ENCODE results near the gene ERI3.
A peak's percentile ranks its signal among the peaks of the same experiment; 100 is the strongest.

The ERI3 gene

DNA sequence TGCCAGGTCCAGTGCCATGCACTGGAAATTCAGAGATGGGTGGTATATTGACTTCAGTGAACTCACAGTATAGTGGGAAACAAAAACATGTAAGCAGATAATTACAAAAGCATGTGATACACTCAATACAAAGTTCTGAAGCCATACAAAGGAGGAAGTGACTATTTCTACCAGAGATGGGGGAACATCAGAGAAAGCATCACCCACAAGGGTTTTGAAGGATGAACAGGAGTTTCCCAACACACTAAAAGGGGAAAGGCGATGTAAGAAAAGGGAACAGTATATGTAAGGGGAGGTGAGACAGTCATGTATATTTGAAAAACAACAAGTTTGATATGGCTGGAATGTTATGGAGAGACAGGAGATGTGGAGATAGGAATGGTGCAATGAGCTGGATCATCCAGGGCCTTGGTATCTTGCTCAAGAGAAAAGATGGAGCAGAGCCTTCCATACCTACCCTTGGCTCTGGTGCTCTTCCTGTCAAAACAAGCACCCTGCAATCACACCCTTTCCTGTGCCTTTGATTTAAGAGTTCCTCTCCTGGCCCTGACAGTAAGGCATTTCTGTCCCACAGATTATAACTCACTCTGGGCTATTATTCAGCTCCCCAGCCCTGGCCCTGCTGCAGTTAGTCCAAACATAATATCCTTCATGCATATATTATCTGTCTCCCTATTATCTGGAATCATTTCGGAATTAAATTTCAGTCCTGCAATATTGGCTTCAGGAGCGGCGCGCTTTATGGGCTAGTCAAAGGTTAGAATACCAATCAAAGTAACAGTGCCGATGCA, 81.3 kb downstream of the ERI3 start:
- intact Hi-C loops (cut with DNase I): no loop called here
- no peak for DNase-seq

DNA sequence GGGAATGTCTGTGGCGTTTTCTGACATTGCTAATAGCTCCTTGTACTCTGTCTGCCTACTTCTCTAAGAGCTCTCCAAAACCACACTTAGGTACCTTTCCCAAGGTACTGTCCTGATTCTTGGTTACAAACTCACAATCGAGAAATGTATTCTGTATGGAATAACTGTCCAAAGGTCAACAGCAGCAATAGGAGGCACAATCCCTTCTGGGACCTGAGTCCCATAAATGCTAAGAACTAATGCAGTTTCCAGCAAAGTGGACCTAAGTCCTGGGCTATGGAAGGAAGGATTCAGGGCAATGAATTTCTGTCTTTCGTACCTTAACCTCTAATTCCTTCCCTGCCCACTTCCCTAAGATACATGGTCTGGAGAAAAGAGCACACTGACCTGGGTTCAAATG, 82.1 kb downstream of the ERI3 start:
- no peak for DNase-seq
- intact Hi-C loops (cut with DNase I): no loop called here

DNA sequence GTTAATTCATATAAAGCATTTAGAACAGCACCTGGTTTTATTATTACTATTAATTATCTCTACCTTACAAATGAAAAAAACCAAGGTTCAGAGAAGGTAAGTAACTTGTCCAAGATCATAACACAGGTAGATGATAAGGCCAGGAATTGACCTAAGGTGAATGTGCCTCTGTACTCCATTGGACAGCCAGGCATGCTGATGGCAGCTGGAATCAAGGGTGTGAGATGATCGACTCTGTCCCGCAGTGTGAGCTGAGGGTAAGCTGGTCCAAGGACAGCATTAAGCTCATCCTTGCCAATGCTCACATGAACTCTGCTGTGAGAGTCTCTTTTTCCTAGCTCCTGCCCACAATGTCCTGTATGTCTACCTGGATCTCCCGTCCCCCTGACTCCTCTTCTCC, 83.4 kb downstream of the ERI3 start:
- intact Hi-C loops (cut with DNase I): no loop called here

DNA sequence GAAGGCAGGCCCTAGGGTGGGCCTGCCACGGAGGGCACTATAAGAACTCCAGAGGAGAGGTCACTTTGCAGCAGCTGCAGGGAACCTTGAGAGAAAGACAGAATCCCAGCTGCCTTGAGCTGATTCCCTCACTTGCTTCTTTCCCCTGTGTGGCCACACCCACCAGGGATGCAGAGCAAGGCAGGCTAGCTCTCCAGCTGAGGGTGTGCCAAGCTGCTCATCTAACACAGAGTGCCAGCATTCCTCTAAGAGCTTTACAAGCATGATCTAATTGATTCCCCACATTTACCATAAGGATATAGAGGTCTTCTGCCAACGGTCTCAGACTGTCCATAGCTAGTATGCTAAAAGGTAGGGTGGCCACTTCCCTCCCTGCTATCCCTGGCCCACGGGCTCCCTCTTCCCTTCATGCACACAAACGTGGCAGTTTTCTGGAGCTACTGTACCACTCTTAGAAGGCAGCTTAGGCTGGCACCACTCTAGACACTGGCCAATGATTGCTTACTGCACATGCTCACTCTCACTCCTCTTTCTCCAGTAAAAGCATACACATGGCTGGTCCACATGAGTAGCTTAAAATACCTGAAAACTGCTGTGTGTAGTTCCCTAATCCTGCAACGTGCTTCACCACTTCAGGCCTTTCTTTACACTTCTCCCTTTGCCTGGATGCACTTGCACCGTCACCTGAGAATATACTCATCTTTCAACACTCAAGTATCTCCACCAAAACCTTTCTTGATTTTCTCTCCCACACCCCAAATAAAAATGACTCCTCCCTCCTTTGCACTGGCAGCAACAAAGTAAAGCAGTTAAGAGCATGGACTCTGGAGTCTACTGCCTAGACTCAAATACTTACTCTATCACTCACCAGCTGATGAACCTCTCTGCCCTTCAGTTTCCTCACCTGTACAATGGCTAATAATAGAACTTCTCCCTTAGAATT, 84.1 kb downstream of the ERI3 start:
- DNase-seq: no peak
- intact Hi-C loops (cut with DNase I): no loop called here

More for the DNA sequence above, 83.4 kb downstream of the ERI3 start:
- no peak for DNase-seq

DNA sequence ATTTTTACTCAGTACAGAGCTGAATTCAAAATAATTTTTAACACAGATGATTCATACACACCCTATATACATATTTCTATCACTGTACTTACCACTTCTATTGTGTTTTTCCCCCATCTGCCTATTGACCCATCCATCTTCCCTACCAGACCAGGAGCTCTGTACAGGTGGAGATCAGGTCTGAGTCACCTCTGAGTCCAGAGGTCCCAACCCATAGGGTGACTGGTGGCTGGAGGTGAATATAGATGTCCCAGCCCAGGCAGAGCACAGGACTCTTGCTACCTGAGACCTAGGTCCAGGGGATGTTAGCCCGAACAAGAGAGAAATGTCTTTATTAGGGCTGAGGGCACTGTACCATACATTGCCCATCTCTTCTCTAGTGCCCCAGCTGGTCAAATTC, 87.0 kb downstream of the ERI3 start:
- no peak for DNase-seq
- intact Hi-C loops (cut with DNase I): no loop called here

DNA sequence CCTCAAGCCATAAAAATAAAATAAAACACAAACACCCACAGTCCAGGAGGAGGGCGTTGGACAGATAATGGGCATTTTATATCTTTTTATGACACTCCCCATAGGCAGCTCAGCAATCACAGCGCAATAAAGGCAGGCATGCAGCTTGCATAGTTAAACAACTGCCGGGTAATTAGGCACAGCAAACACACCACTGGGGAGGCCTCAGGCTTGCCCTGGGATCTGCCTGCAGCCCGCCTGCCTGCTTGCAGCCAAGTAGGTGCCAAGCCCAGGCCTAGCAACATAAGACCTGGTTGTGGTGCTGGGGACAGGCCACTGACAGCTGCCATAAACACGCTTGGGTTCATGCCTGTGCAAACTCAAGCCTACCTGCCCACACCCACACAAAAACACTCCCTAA, 87.6 kb downstream of the ERI3 start:
- DNase-seq: no peak
- intact Hi-C loops (cut with DNase I): no loop called here

DNA sequence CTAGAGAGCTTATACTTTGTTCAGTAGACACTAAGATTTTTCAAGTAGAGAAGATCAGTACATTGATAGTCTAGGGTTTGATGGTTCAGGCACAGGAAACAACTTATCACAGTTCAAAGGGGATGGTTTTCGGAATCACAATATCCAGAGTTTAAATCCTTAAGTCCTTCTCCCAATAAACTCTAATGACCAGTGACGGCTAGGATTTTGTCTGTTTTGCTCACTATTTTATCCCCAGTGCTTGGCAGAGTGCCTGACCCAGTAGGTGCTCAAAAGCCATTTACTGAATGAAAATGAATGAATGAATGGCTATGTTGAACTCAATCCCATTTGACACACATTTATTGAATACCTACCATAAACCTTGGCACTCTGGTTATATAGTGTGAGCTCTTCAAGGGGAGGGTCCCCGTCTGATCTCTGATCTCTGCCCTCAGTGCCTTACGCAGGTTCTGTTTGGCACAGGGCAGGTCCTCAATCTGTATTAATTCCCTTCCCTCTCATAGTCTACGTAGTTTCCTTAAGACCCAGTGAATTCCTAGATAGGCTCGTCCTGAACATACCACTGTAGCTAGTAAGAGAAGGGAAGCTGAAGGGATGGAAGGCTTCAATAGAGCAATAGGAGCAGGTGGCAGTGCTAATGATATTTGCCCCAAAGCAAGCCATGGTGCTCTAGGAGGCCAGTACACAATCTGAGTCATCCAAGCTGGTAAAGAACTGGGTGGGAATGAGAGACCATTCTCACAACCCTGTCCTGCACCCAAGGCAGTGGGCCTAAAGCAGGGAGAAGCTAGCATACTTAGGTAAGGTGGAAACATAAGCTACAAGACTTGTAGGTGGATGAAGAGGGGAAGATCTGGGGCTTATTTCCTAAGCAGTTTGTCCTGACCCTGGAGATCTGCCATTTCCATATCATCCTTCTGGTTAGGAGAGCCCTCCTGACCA, 88.4 kb downstream of the ERI3 start:
- no peak for DNase-seq
- intact Hi-C loops (cut with DNase I): no loop called here

DNA sequence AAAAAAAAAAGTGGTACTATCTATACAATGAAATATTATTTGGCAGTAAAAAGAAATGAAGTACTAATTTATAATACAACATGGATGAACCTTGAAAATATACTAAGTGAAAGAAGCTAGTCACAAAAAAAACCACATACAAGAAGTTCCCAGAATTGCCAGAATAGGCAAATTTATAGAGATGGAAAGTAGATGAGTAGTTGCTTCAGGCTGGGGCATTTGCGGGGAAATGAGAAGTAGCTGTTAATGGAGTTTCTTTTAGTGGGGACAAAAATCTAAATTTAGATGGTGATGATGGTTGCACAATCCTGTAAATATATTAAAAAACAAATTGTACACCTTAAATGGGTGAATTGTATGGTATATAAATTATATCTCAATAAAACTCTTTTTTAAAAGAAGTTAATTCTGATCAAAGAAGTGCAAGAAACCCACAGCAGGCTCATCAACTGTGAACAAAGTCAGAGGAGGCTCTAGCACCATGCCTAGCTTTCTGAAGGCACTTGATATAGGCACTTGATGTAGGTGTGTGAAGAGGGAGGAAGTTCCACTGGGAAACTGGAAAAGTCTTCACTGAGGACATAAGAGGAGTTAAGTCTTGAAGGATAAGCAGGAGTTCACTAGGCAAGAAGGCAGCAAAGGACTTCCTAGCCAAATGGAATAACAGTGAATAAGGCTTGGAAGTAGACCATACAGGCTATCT, 89.2 kb downstream of the ERI3 start:
- intact Hi-C loops (cut with DNase I): no loop called here

DNA sequence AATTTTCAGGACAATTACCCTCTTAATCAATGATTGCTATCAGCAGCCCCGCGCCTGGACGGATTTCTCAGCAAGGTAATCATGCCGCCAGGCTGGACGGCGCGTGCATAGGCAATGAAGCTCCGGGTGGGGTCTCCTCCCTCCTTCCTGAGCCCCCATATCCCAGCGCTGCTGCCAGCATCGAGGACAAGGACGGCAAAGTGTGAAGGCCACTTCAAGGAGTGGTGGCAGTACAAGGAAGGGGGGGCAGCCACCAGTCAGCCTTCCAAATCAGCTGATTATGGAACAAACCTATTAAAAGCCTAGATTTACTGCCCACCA, 90.6 kb downstream of the ERI3 start:
- intact Hi-C loops (cut with DNase I): no loop called here
- DNase-seq: no peak

More for the DNA sequence above, 89.2 kb downstream of the ERI3 start:
- DNase-seq: no peak

DNA sequence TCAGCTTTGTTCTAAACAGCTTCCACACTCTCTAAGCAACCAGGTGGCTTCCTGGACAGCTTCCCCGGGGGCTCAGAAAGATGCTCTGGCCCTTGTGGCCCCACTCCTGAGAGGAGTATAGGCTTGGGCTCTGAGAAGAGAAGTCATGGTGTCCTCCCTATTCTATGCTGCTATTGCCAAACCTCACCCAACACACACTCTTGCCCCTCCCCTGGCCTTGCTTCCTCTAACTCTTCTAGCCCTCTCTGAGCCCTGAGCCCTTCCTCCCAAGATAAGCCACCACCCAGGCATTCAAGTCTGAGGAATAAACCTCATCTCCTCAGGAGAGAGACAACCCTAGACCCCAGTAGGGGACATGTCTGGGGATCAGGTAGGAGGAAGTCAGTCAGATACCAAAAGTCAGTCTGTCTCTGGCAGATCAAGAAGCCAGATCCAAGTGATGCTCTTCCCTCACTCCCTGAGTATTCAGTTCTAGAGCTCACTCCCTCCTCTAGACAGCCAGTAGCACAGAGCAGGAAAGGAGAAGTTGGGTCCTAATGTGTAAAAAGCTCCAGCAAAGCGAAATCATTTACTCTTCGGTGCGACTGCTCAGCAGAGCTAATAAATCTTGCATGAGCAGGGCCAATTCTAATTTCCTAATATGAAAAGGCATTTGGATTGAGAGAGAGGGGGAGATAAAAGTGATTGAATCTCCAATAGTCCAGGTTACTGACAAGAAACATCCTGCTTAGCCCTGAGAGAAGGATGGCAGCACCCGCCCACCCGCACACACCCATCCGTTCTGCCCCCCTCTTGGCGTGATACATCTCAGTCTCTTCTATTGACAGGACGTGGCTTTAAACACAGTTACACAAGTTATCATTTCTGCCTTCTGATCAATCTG, 91.2 kb downstream of the ERI3 start:
- intact Hi-C loops (cut with DNase I): no loop called here
- no peak for DNase-seq

DNA sequence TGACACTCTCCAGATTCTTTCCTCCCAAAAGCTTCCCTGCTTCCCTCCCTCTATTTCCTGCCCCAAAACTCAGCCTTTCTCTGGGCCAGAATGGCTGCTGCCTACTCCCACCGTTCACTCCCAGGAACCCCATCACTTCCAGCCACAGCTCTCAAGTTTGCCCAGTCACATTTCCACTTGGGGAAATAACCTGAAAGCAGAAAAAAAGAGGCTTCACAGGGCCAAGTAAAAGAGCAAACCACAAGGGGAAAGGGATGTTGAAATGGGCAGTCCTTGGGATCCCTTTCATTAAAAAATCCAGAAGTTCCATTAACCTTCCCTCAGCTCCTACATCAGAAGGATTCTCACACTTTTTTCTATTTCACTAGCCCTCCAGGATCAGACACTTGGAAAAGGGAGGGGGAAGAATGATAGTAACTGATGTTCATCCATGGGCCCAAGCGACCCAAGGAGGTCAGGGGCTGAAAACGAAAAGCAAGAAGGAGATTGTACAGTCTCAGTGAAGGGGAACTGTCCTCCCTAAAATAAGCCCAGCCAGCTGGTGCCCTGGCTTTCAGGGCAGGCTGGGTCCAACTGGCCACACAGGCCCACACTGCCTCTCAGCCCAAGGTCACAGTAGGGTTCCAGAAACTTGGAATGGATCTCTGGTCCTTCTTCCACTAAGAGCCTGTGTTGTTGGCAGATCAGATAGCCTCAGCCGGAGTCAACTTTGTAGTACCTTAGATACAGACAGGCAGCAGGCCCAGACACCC, 92.1 kb downstream of the ERI3 start:
- intact Hi-C loops (cut with DNase I): no loop called here
- no peak for DNase-seq

DNA sequence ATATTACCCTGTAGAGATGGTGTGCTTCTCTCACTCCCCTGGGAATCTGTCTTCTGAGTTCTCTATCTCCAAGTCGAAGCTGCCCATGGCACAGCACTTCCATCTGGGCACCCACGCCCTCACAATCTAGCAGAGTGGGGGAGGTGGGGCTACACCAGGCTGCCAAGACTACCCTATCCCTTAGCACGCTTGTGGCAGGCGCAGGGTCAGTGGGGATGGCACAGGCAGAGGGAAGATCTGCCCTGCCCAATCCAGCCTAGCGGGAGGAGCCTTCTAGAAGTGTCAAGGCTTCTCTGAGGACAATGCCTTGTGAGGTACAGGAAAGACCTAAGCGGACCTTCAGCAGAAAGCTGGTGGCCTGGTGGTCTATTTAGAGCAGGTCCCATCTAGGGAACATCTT, 92.6 kb downstream of the ERI3 start:
- intact Hi-C loops (cut with DNase I): no loop called here
- DNase-seq: no peak

DNA sequence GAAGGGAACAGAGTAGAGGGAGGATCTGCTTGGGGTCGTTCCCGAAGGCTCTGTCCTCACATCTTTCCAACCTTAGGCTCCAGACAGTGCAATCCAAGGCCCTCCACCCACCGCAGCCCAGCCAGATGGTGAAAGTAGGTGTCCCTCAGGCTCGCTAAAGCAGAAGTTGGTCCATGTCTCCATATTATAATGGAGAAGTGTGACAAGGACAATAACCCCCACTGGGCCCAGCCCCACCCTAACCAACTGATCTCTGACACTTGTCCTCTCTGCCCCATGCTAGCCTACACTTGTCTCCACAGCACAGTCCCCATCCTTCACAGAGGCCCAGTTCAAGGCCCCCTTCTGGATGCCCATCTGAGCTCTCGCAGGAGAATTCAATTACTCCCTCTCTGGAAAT, 93.1 kb downstream of the ERI3 start:
- no peak for DNase-seq
- intact Hi-C loops (cut with DNase I): no loop called here

DNA sequence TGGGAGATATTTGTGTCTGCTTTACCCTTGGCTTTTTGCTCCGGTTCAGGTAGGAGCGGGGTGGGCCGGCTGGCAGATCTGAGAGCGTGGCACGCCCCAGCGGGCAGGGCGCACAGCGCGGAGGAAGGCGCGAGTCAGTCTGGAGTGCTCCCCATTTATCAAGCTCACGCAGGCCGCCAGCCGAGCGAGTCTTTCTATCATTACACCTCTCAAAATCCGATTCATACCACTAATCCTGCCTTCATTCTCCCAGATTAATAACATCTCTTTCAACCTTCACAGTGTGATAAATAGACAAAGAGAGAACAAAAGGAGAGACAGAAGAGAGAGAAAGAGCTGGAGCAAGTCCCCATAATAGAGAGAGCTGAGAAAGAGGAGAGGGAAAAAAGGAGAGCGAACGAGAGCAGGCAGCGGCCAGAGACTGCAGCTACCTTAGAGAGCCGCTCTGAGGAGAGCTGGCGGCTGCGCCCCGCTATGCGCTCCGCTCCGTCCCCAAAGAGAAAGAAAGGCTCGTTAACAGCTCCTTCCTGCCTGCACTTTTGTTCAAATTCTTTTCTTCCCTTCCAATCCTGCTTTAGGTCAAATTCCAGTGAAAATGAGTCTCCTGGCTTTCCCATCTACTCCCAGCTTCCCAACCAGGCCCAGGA, 93.8 kb downstream of the ERI3 start:
- DNase-seq: peak in 2 of 42 donors; percentile 31 to 61
- intact Hi-C loops (cut with DNase I): no loop called here

DNA sequence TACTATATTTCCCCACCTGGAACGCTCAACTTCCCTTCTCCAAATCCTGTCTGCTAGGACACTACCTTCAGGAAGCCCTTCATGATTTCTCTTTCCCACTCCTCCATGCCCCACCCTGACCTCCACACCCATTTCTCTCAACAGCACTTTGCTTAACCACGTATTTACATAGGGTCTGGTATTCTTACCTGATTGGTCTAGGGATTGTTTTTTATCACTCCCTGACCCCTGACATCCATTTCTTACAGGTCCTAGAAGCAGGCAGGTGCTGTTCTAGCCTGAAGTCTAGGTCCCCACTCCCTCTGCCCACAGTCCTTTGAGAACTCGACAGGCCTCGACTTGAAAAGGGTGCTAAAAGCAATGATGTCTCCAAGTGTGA, 94.3 kb downstream of the ERI3 start:
- DNase-seq: no peak
- intact Hi-C loops (cut with DNase I): no loop called here

DNA sequence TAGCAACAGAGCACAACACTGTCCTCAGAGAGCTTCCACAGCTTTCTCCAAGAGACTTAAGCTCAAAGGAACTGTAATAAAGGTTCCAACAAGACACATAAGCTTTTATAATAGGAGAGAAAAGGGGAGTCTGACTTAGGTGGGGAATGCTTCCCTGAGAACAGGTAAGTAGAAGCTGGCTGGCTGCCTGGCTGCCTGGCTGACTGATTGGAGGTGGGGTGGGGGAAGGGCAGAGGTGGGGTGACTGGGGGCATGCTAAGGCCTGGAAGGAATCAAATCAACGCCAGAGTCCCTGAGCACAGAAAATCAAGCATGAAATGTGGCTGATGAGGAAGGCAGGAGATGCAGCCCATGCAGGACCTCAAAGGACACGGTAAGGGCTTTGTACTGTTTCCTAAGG, 96.0 kb downstream of the ERI3 start:
- no peak for DNase-seq
- intact Hi-C loops (cut with DNase I): no loop called here
